GM12892 (cell line): ENCODE results near the gene LYVE1.

Experiments used
- DNase-seq: peaks from one replicate; pipeline ENCODE4 v3.0.0; 2011; ENCODE audit not compliant: insufficient read length
- FAIRE-seq: peaks from 2 replicates; lab custom pipeline; 2011; peaks lifted over from hg19 to GRCh38; lab: Jason Lieb, UNC
- POLR2A ChIP-seq: IDR thresholded peaks from 2 replicates; pipeline ENCODE4 v1.6.1; 2011; ENCODE audit warnings: low read depth, low read length, control low read depth
- POLR2AphosphoS5 ChIP-seq: IDR thresholded peaks from 2 replicates; pipeline ENCODE4 v1.6.1; 2011; ENCODE audit warnings: low read depth, low read length, control low read depth
- TAF1 ChIP-seq: IDR thresholded peaks from 2 replicates; pipeline ENCODE4 v1.6.1; 2011; ENCODE audit warnings: low read depth, mild to moderate bottlenecking, control low read depth, low read length, borderline replicate concordance

The LYVE1 gene

DNA sequence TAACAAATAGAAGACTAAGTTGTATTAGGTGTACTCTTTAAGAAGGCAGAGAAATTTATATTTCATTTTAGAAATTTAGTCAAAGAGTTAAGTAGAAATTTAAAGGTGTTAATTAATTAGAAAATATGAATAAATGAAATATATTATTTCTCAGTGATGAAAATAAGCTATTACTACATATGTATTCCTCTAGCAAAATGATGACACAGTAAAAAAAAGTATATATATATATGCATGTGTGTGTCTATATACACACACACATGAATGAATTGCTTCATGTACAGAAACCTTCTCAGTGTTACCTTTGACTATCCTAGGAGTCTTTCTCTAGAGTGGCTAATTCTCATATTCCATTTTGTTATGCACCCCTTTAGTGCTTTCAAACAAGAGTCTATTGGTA, 35.1 kb downstream of the LYVE1 start:
- DNase-seq (no peak), FAIRE-seq (no peak)
- TF ChIP-seq POLR2AphosphoS5 (no peak), TAF1 (no peak), POLR2A (no peak)

DNA sequence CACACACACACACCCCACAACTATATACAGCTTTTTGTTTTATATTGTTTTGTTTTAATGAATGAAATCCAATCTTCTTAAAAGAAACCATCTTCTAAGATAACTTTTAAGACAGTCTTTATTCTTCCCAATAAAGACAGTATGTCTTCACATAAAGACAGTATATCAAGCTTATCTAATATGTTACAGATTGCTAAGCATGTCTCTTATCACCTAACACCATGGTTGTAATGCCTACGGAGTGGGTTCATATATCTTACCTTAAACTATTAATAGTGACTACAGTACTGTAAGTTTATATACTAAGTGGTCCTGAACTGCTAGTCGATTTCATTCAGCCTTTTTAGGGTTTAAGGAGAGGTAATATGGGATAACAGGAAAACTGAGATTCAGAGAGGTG, 35.9 kb downstream of the LYVE1 start:
- TF ChIP-seq POLR2AphosphoS5, result no peak
- no peak for TF ChIP-seq POLR2A
- no peak for TF ChIP-seq TAF1
- DNase-seq (no peak), FAIRE-seq (no peak)

DNA sequence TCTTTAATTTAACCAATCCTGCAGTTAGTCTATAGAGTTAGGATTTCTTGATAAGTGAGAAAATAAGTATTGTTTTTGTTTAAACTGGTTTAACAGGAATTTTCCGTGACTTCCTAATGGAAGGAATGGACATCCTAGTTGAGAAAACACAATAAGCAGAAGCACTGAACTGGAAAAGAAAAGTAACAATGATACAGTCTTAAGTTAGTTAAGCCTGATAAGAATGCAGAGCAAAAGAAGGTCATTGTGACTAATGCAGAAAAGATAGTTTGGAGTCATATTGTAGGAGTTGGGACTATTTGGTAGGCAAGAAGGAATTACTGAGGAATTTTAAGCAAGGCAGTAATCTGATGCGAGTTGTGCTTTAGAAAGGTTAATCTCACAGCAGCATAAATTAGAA, 39.2 kb downstream of the LYVE1 start:
- FAIRE-seq, result peak; percentile 17
- no peak for DNase-seq
- TF ChIP-seq POLR2A, result no peak
- TF ChIP-seq TAF1, result no peak
- TF ChIP-seq POLR2AphosphoS5, result no peak

DNA sequence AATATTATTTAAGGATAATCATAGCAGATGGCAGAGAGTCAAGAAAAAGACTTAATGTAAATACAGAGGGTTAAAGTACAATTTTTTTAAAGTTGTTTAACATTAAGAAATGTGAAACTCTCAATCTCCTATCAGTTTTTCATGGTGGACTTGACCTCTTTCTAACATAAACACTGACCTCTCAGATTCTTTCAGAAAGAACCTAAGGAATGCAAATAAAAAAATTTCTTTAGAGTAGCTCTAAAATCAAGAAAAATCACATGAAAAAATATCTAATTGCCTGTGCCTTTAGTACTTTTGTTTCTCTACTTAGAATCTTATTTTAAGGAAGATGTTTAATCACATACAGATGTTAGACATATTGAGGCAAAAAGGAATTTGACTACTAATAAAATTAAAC, 40.3 kb downstream of the LYVE1 start:
- TF ChIP-seq POLR2AphosphoS5 (no peak), POLR2A (no peak), TAF1 (no peak)
- DNase-seq (no peak), FAIRE-seq (no peak)

DNA sequence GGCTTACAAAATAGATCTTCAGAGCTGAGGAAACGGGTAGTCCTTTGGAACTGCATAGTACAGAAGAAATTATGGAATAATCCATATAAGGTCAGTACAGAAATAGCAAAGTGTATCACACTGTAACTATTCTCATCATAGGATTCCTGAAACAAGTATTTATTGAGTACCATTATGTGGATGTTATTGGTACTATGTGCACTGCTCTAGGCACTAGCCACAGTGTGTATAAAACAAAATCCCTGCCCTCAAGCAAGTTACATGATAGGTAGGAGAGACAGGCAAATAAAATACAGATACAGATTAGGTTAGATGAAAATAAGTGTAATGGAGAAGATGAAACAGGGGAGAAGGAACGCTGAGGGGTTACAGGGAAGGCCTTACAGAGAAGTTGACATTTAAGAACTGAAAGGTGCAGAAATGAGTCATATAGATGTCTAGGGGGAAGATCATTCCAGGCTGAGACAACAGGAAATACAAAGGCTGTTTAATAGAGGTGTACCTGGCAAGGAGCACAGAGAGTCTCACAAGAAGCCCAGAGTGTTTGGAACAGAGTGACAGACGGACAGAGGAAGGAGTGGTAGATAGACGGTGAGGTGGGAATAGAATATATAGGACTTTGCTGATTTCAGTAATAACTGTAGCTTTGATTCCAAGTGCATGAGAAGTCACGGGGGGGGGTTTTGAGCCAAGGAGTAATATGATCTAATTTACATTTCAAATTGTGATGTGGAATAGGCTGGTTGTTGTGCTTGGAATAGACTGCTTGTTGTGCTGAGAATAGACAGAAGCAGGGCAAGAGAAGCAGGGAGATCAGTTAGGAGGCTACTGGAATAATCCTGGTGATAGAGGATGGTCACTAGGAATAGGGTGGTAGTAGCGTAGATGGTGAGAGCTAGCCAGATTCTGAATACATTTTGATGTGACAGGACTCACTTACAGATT, 41.2 kb downstream of the LYVE1 start:
- peak; percentile 94 for FAIRE-seq
- DNase-seq, result no peak
- TF ChIP-seq POLR2A, result no peak
- no peak for TF ChIP-seq POLR2AphosphoS5
- no peak for TF ChIP-seq TAF1

DNA sequence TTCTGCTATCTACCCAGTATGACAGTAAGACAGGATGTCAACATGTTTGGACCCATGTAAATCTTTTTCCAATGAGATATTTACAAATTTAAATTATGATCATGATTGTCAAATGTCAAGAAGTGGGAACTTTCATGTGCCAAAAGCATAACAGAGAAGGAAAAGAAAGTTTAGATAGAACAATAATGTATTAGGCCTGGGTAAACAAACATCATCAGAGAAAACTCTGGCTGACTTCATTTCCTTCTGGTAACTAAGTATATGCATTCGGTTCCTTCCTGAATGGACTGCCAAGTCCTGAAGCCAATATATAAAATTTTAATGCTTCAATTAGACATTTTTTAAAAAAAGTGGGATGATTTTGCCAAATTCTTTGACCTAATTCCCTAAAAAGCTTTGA, 44.0 kb downstream of the LYVE1 start:
- DNase-seq, result no peak
- TF ChIP-seq POLR2A (no peak), POLR2AphosphoS5 (no peak)
- FAIRE-seq, result no peak

DNA sequence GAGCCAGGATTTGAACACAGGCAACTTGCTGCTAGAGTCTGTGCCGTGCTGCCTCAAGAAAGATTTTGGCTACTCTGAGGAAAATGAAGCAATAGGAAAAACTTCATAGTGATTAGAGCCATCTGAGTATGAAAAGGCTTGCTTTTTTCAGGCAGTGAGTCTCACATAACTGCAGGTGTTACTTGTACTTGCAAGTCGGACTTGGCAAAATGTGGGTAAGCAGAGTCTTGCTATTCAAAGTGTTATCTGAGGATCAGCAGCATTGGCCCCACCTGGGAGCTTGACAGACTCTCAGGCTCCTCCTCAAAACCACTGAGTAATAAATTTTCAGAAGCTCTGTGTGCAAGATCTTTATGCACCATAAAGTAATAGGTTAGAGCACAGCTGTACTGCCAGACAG, 45.5 kb downstream of the LYVE1 start:
- DNase-seq (no peak), FAIRE-seq (peak; percentile 27)
- TF ChIP-seq TAF1 (no peak), POLR2A (no peak), POLR2AphosphoS5 (no peak)

DNA sequence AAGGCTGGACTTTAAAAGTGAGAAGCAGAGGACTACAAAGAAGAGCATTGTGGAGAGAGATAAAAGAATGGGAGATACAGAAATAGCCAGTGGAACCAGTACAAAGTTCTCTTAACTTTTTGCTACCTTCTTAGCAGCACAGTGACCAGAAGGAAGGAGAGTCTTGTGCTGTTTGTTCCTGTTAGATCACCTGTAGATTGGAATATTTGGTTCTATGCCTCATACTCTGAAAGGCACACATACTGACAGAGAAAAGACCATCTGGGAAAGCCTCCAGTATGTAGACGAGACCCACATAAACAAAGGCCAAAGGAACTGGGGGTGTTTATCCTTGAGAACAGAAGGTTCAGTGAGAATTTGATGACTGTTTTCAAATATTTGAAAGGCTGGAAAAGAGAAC, 46.2 kb downstream of the LYVE1 start:
- FAIRE-seq (no peak), DNase-seq (no peak)
- TF ChIP-seq TAF1 (no peak), POLR2A (no peak), POLR2AphosphoS5 (no peak)

DNA sequence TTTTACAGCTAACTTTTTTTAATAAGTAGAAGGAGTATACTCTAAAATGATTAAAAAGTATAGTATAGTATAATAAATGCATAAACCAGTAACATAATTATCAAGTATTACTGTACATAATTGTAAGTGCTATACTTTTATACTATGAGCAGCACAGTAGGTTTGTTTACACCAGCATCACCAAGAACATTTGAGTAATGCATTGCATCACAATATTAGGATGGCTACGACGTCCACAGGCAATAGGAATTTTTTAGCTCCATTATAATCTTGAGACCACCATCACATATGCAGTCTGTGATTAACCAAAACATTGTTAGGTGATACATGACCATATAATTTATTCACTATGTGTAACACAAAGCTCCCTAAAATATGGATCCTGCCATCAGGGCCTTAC, 47.9 kb downstream of the LYVE1 start:
- DNase-seq (no peak), FAIRE-seq (no peak)
- no peak for TF ChIP-seq TAF1
- no peak for TF ChIP-seq POLR2A
- no peak for TF ChIP-seq POLR2AphosphoS5

DNA sequence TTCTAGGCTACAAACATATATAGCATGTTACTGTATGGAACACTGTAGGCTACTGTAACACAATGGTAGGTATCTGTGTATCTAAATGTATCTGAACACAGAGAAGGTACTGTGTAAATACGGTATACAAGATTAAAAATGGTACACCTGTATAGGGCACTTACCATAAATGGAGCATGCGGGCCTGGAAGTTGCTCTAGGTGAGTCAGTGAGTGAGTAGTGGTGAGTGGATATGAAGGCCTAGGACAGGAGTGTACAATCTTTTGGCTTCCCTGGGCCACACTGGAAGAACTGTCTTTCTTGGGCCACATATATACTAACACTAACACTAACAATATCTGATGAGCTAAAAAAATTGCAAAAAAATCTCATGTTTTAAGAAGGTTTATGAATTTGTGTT, 48.8 kb downstream of the LYVE1 start:
- TF ChIP-seq POLR2AphosphoS5 (no peak), TAF1 (no peak), POLR2A (no peak)
- DNase-seq (no peak), FAIRE-seq (no peak)

DNA sequence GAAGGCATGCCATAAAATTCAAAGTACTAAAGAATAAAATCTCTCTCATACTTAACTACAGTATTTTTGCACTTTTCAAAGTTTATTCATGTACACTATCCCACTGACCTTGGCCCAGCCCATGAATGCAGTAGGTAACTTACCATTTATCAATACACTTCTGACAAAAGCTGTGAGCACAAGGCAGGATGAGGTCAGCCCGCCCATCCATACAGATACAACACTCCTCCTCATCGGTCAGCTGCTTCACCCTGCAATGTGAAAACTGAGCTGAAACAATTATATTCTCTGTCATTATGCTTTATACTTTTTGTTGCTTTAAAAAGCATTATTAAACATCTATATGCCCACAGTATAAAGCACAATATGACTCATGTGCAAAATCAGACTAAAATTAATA, 49.6 kb downstream of the LYVE1 start:
- no peak for TF ChIP-seq POLR2A
- TF ChIP-seq POLR2AphosphoS5, result no peak
- no peak for TF ChIP-seq TAF1
- no peak for DNase-seq
- FAIRE-seq, result no peak

DNA sequence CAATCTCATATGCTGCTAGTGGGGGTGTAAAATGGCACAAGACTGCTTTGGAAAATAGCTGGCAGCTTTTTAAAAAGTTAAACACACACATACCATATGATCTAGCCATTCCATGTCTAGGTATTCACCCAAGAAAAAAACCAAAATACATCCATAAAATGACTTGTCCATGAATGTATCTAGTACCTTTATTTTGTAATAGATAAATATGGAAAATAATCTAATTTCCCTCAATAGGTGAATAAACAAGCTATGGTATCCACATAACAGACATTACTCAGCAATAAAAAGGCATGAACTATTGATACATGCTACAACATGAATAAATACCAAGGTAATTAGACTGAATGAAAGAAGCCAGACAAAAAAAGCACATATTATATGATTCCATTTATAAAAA, 50.3 kb downstream of the LYVE1 start:
- no peak for FAIRE-seq
- no peak for TF ChIP-seq POLR2AphosphoS5
- no peak for DNase-seq
